ENCODE measurements around the gene CFD. TPM values are rescaled to one million over a fixed set of nuclear protein-coding genes. Genes with fewer than 3 reads are reported as not detected.

CFD gene
- total and polyA plus RNA-seq, 2 experiments from 2014 or later: 0.90 to 4.7 TPM

DNA sequence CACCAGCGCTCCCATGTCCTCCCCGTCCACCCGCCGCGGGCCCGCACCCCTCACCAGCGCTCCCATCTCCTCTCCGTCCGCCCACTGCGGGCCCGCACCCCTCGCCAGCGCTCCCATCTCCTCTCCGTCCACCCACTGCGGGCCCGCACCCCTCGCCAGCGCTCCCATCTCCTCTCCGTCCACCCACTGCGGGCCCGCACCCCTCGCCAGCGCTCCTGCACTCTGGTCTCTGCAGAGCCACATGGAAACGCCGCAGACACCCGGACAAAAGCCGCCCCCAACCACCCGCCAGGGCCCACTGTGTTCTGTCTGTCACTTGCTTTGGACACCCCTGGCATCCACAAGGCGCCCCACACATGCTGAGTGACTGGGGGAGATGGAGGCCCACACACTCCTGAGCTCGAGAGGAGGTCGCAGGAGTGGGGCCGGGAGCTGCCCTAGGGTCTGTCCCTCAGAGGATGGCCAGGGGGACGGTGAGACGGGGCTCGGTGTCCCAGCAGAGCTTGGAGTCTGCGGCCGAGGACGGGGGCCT lies 7.4 kb downstream of the CFD start:
- peaks cover 4% of the 10 kb centered on the region; the same call in 1 of the 2 replicates for H3K27me3 ChIP-seq (ENCODE audit: insufficient read depth)
- no peaks in the 10 kb centered on the region for H3K4me1 ChIP-seq (ENCODE audit: insufficient read depth)
- peaks cover 9% of the 10 kb centered on the region; the same call in 1 of the 2 replicates for H4K20me1 ChIP-seq (replicated peaks; ENCODE audit: insufficient read depth)
- Mint-ChIP-seq H3K36me3 (ENCODE audit: low read depth) (peaks cover 23% of the 10 kb centered on the region), H3K4me1 (peaks cover 5% of the 10 kb centered on the region), H3K9me3 (peaks cover 5% of the 10 kb centered on the region), H3K27me3 (ENCODE audit: insufficient read depth, low read depth, poor library complexity) (peaks cover 26% of the 10 kb centered on the region), H3K4me3 (no peak overlapping the region), H3K27ac (no peak overlapping the region)
- H3K27ac ChIP-seq (ENCODE audit: low read depth): no peak overlapping the region
- ATAC-seq: no peak
- no peaks in the 10 kb centered on the region for H3K79me2 ChIP-seq (replicated peaks; ENCODE audit: insufficient read depth)
- H3K9me2 ChIP-seq (ENCODE audit: insufficient read depth): no peaks in the 10 kb centered on the region
- peaks cover 28% of the 10 kb centered on the region for H3F3A ChIP-seq (replicated peaks; ENCODE audit: low read depth)
- no peak for DNase-seq (ENCODE audit: low spot score)
- H3K4me2 ChIP-seq: no peak overlapping the region
- H3K36me3 ChIP-seq (ENCODE audit: insufficient read depth): no peaks in the 10 kb centered on the region
- no peak overlapping the region for H2AFZ ChIP-seq
- TF ChIP-seq ZNF331 (CRISPR knock-in tag; IDR thresholded peaks at IDR 0.05; ENCODE audit: low read depth) (no peak), EZH2phosphoT487 (IDR thresholded peaks at IDR 0.05; ENCODE audit: unreplicated experiment) (no peak)
- H3K4me3 ChIP-seq: no peak overlapping the region

DNA sequence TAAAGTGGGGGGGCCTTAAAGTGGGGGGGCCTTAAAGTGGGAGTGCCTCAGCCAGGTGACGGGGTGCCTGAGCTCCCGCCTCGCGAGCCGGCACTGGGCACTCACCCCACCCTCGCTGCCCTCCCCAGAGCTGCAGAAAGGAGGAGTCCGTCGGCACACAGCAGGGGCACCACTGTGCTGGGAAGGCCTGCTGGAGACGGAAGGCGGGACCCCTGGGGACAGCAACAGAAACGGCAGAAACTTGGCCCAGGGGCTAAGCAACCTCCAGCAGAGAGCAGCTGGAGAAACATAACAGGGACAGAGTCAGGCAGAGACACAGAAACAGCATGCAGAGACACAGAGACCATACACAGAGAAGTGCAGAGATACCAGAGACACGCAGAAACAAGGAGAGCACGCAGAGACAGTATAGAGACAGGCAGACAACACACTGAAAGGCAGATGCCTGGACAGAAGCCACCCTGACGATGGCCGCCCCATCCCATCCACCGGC lies 7.9 kb downstream of the CFD start:
- H4K20me1 ChIP-seq (replicated peaks; ENCODE audit: insufficient read depth): peaks cover 9% of the 10 kb centered on the region; the same call in 1 of the 2 replicates
- H3F3A ChIP-seq (replicated peaks; ENCODE audit: low read depth): peaks cover 33% of the 10 kb centered on the region
- no peak overlapping the region for H3K27ac ChIP-seq (ENCODE audit: low read depth)
- H3K4me3 ChIP-seq: no peak overlapping the region
- H3K4me2 ChIP-seq: no peak overlapping the region
- H3K79me2 ChIP-seq (replicated peaks; ENCODE audit: insufficient read depth): no peaks in the 10 kb centered on the region
- Mint-ChIP-seq H3K9me3 (peaks cover 7% of the 10 kb centered on the region), H3K36me3 (ENCODE audit: low read depth) (peaks cover 27% of the 10 kb centered on the region), H3K27me3 (ENCODE audit: insufficient read depth, low read depth, poor library complexity) (peaks cover 29% of the 10 kb centered on the region), H3K4me1 (peaks cover 5% of the 10 kb centered on the region), H3K27ac (no peak overlapping the region), H3K4me3 (no peak overlapping the region)
- no peaks in the 10 kb centered on the region for H3K36me3 ChIP-seq (ENCODE audit: insufficient read depth)
- no peak for DNase-seq (ENCODE audit: low spot score)
- no peaks in the 10 kb centered on the region for H3K4me1 ChIP-seq (ENCODE audit: insufficient read depth)
- H3K9me2 ChIP-seq (ENCODE audit: insufficient read depth): no peaks in the 10 kb centered on the region
- no peak overlapping the region for H2AFZ ChIP-seq
- H3K27me3 ChIP-seq (ENCODE audit: insufficient read depth): peaks cover 4% of the 10 kb centered on the region; the same call in 1 of the 2 replicates
- ATAC-seq: peak; percentile 13
- TF ChIP-seq JUNB (IDR thresholded peaks at IDR 0.05; ENCODE audit: unreplicated experiment): no peak
- TF ChIP-seq ZNF331 (CRISPR knock-in tag; IDR thresholded peaks at IDR 0.05; ENCODE audit: low read depth): no peak
- TF ChIP-seq, protein P1, sequence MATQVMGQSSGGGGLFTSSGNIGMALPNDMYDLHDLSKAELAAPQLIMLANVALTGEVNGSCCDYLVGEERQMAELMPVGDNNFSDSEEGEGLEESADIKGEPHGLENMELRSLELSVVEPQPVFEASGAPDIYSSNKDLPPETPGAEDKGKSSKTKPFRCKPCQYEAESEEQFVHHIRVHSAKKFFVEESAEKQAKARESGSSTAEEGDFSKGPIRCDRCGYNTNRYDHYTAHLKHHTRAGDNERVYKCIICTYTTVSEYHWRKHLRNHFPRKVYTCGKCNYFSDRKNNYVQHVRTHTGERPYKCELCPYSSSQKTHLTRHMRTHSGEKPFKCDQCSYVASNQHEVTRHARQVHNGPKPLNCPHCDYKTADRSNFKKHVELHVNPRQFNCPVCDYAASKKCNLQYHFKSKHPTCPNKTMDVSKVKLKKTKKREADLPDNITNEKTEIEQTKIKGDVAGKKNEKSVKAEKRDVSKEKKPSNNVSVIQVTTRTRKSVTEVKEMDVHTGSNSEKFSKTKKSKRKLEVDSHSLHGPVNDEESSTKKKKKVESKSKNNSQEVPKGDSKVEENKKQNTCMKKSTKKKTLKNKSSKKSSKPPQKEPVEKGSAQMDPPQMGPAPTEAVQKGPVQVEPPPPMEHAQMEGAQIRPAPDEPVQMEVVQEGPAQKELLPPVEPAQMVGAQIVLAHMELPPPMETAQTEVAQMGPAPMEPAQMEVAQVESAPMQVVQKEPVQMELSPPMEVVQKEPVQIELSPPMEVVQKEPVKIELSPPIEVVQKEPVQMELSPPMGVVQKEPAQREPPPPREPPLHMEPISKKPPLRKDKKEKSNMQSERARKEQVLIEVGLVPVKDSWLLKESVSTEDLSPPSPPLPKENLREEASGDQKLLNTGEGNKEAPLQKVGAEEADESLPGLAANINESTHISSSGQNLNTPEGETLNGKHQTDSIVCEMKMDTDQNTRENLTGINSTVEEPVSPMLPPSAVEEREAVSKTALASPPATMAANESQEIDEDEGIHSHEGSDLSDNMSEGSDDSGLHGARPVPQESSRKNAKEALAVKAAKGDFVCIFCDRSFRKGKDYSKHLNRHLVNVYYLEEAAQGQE (IDR thresholded peaks at IDR 0.05; ENCODE audit: unreplicated experiment): no peak
- TF ChIP-seq ZNF114 (CRISPR knock-in tag; IDR thresholded peaks at IDR 0.05): no peak
- no peak for TF ChIP-seq STAT1 (IDR thresholded peaks at IDR 0.05; ENCODE audit: unreplicated experiment)
- no peak for TF ChIP-seq EZH2phosphoT487 (IDR thresholded peaks at IDR 0.05; ENCODE audit: unreplicated experiment)
- TF ChIP-seq EZH2 (IDR thresholded peaks at IDR 0.05; ENCODE audit: low read depth, unreplicated experiment): no peak
- TF ChIP-seq, protein P2, sequence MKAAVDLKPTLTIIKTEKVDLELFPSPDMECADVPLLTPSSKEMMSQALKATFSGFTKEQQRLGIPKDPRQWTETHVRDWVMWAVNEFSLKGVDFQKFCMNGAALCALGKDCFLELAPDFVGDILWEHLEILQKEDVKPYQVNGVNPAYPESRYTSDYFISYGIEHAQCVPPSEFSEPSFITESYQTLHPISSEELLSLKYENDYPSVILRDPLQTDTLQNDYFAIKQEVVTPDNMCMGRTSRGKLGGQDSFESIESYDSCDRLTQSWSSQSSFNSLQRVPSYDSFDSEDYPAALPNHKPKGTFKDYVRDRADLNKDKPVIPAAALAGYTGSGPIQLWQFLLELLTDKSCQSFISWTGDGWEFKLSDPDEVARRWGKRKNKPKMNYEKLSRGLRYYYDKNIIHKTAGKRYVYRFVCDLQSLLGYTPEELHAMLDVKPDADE (IDR thresholded peaks at IDR 0.05): no peak
- TF ChIP-seq, protein P3, sequence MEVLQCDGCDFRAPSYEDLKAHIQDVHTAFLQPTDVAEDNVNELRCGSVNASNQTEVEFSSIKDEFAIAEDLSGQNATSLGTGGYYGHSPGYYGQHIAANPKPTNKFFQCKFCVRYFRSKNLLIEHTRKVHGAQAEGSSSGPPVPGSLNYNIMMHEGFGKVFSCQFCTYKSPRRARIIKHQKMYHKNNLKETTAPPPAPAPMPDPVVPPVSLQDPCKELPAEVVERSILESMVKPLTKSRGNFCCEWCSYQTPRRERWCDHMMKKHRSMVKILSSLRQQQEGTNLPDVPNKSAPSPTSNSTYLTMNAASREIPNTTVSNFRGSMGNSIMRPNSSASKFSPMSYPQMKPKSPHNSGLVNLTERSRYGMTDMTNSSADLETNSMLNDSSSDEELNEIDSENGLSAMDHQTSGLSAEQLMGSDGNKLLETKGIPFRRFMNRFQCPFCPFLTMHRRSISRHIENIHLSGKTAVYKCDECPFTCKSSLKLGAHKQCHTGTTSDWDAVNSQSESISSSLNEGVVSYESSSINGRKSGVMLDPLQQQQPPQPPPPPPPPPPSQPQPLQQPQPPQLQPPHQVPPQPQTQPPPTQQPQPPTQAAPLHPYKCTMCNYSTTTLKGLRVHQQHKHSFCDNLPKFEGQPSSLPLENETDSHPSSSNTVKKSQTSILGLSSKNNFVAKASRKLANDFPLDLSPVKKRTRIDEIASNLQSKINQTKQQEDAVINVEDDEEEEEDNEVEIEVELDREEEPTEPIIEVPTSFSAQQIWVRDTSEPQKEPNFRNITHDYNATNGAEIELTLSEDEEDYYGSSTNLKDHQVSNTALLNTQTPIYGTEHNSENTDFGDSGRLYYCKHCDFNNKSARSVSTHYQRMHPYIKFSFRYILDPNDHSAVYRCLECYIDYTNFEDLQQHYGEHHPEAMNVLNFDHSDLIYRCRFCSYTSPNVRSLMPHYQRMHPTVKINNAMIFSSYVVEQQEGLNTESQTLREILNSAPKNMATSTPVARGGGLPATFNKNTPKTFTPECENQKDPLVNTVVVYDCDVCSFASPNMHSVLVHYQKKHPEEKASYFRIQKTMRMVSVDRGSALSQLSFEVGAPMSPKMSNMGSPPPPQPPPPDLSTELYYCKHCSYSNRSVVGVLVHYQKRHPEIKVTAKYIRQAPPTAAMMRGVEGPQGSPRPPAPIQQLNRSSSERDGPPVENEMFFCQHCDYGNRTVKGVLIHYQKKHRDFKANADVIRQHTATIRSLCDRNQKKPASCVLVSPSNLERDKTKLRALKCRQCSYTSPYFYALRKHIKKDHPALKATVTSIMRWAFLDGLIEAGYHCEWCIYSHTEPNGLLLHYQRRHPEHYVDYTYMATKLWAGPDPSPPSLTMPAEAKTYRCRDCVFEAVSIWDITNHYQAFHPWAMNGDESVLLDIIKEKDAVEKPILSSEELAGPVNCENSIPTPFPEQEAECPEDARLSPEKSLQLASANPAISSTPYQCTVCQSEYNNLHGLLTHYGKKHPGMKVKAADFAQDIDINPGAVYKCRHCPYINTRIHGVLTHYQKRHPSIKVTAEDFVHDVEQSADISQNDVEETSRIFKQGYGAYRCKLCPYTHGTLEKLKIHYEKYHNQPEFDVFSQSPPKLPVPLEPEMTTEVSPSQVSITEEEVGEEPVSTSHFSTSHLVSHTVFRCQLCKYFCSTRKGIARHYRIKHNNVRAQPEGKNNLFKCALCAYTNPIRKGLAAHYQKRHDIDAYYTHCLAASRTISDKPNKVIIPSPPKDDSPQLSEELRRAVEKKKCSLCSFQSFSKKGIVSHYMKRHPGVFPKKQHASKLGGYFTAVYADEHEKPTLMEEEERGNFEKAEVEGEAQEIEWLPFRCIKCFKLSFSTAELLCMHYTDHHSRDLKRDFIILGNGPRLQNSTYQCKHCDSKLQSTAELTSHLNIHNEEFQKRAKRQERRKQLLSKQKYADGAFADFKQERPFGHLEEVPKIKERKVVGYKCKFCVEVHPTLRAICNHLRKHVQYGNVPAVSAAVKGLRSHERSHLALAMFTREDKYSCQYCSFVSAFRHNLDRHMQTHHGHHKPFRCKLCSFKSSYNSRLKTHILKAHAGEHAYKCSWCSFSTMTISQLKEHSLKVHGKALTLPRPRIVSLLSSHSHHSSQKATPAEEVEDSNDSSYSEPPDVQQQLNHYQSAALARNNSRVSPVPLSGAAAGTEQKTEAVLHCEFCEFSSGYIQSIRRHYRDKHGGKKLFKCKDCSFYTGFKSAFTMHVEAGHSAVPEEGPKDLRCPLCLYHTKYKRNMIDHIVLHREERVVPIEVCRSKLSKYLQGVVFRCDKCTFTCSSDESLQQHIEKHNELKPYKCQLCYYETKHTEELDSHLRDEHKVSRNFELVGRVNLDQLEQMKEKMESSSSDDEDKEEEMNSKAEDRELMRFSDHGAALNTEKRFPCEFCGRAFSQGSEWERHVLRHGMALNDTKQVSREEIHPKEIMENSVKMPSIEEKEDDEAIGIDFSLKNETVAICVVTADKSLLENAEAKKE (CRISPR knock-in tag; IDR thresholded peaks at IDR 0.05): no peak

Measured in GM23338 (cell line).